ENCODE data around the gene NEK10. TPM values are rescaled to one million over a fixed set of nuclear protein-coding genes. Genes with fewer than 3 reads are reported as not detected.

The NEK10 gene
- total RNA-seq, 1 experiment from 2014 or later = 5.7 TPM

- in situ Hi-C loops (cut with HindIII; ENCODE audit: low pct_unique_long_range_greater_than_20kb, low sequenced_read_pairs) = no loop called here
- BruUV-seq (replicated peaks) = no TSS peak
These were observed 46.1 kb downstream of the NEK10 start for GRCh38 chr3:27323087-27323570.

GRCh38 chr3:27322634-27323033 lies 46.5 kb downstream of the NEK10 start:
- H3K4me3 ChIP-seq (ENCODE audit: low read depth in 2 of 2, low read length in 2 of 2) = no peak overlapping the region
- H3K4me1 ChIP-seq (ENCODE audit: control insufficient read depth, insufficient read depth, low read length) = no peaks in the 10 kb centered on the region; the same call in 1 of the 2 replicates
- ChIA-PET CTCF (no interaction called here), POLR2A (interaction anchor here (0.5 kb wide), 1 partner anchor 76 kb away, joined by 6 read pairs; no protein-coding TSS in a partner anchor)
- no peaks in the 10 kb centered on the region for H3K9me3 ChIP-seq (ENCODE audit: control insufficient read depth, insufficient read depth, low read depth, low read length)
- no peak for TF ChIP-seq CTCF (IDR thresholded peaks at IDR 0.05)
- no peak for TF ChIP-seq SIN3A (IDR thresholded peaks at IDR 0.05; ENCODE audit: borderline replicate concordance, insufficient read depth, low read depth, low read length)
- no peak for TF ChIP-seq TCF7L2 (IDR thresholded peaks at IDR 0.05; ENCODE audit: low read depth, low read length)
- no peak for TF ChIP-seq REST (IDR thresholded peaks at IDR 0.05; ENCODE audit: insufficient read depth in 1 of 2, low read depth in 2 of 2, low read length in 1 of 2)
- intact Hi-C loops (cut with micrococcal nuclease; ENCODE audit: unreplicated experiment) (no loop called here), in situ Hi-C loops (cut with HindIII; ENCODE audit: low pct_unique_long_range_greater_than_20kb, low sequenced_read_pairs) (no loop called here)
- no TSS peak for BruUV-seq (replicated peaks)
- no peak for ATAC-seq
- no peak for DNase-seq (ENCODE audit: low read depth, low spot score)
- H3K27ac ChIP-seq (ENCODE audit: low read length) = no peak overlapping the region
- H3K36me3 ChIP-seq (ENCODE audit: control insufficient read depth, insufficient read depth, low read length) = no peaks in the 10 kb centered on the region
- no peaks in the 10 kb centered on the region for H3K27me3 ChIP-seq (ENCODE audit: control insufficient read depth, insufficient read depth, low read length)

More at GRCh38 chr3:27323087-27323570, 46.1 kb downstream of the NEK10 start:
- no peaks in the 10 kb centered on the region; the same call in 1 of the 2 replicates for H3K4me1 ChIP-seq (ENCODE audit: control insufficient read depth, insufficient read depth, low read length)
- intact Hi-C loops (cut with micrococcal nuclease; ENCODE audit: unreplicated experiment) = no loop called here
- H3K27me3 ChIP-seq (ENCODE audit: control insufficient read depth, insufficient read depth, low read length) = no peaks in the 10 kb centered on the region
- no peak overlapping the region for H3K4me3 ChIP-seq (ENCODE audit: low read depth in 2 of 2, low read length in 2 of 2)
- no peaks in the 10 kb centered on the region for H3K36me3 ChIP-seq (ENCODE audit: control insufficient read depth, insufficient read depth, low read length)
- DNase-seq (ENCODE audit: low read depth, low spot score) = no peak
- H3K9me3 ChIP-seq (ENCODE audit: control insufficient read depth, insufficient read depth, low read depth, low read length) = no peaks in the 10 kb centered on the region
- ChIA-PET CTCF (no interaction called here), POLR2A (no interaction called here)
- no peak for ATAC-seq
- H3K27ac ChIP-seq (ENCODE audit: low read length) = no peak overlapping the region
- TF ChIP-seq REST (IDR thresholded peaks at IDR 0.05; ENCODE audit: insufficient read depth in 1 of 2, low read depth in 2 of 2, low read length in 1 of 2) (no peak), SIN3A (IDR thresholded peaks at IDR 0.05; ENCODE audit: borderline replicate concordance, insufficient read depth, low read depth, low read length) (no peak), CTCF (IDR thresholded peaks at IDR 0.05) (no peak), POLR2AphosphoS5 (IDR thresholded peaks at IDR 0.05; ENCODE audit: low read depth, low read length) (no peak), TCF7L2 (IDR thresholded peaks at IDR 0.05; ENCODE audit: low read depth, low read length) (no peak)

Data from Panc1 (cell line).